ENCODE data around the gene VWC2L.

VWC2L gene

GRCh38 chr2:214543386-214543955 lies 132.6 kb downstream of the VWC2L start:
- DNase-seq = peak; percentile 58

- no peak for DNase-seq
Measured at GRCh38 chr2:214545898-214546542, 135.2 kb downstream of the VWC2L start.

- DNase-seq = peak; percentile 7
Measured at GRCh38 chr2:214547931-214548330, 137.1 kb downstream of the VWC2L start.

GRCh38 chr2:214549946-214550345 lies 139.1 kb downstream of the VWC2L start:
- DNase-seq = no peak

GRCh38 chr2:214550786-214551185 lies 139.9 kb downstream of the VWC2L start:
- DNase-seq = no peak

- DNase-seq = no peak
Measured at GRCh38 chr2:214557884-214558283, 147.0 kb downstream of the VWC2L start.

- no peak for DNase-seq
Measured at GRCh38 chr2:214558341-214558740, 147.5 kb downstream of the VWC2L start.

GRCh38 chr2:214560176-214560575 lies 149.3 kb downstream of the VWC2L start:
- DNase-seq = no peak

- no peak for DNase-seq
Measured at GRCh38 chr2:214560618-214561190, 149.8 kb downstream of the VWC2L start.

GRCh38 chr2:214565246-214565645 lies 154.4 kb downstream of the VWC2L start:
- no peak for DNase-seq

GRCh38 chr2:214566457-214566856 lies 155.6 kb downstream of the VWC2L start:
- no peak for DNase-seq

- DNase-seq = no peak
Measured at GRCh38 chr2:214569419-214570035, 158.7 kb downstream of the VWC2L start.

GRCh38 chr2:214574084-214574781 lies 163.4 kb downstream of the VWC2L start:
- no peak for DNase-seq

- no peak for DNase-seq
Measured at GRCh38 chr2:214575030-214575429, 164.2 kb downstream of the VWC2L start.

GRCh38 chr2:214575465-214575864 lies 164.6 kb downstream of the VWC2L start:
- DNase-seq = no peak

GRCh38 chr2:214577769-214578168 lies 166.9 kb downstream of the VWC2L start:
- peak; percentile 26 for DNase-seq

GRCh38 chr2:214578442-214578841 lies 167.6 kb downstream of the VWC2L start:
- DNase-seq = no peak

GRCh38 chr2:214579035-214579434 lies 168.2 kb downstream of the VWC2L start:
- no peak for DNase-seq

- no peak for DNase-seq
Measured at GRCh38 chr2:214587442-214587841, 176.6 kb downstream of the VWC2L start.

GRCh38 chr2:214591366-214591765 lies 180.5 kb downstream of the VWC2L start:
- peak; percentile 7 for DNase-seq

- no peak for DNase-seq
Measured at GRCh38 chr2:214592011-214592410, 181.2 kb downstream of the VWC2L start.

- peak; percentile 80 for DNase-seq
Measured at GRCh38 chr2:214593727-214594126, 182.9 kb downstream of the VWC2L start.

- no peak for DNase-seq
Measured at GRCh38 chr2:214601852-214602633, 191.2 kb downstream of the VWC2L start.

Measured in fibroblast of upper back skin (primary cell).